MM.1S (cell line): ENCODE measurements around the gene BCKDK.

Experiments
- EZH2 ChIP-seq: fragments of 300-600 bp; sonication (generic); optimal IDR thresholded peaks from 2 replicates; pipeline ENCODE3; 2017; ENCODE audit warnings: low read depth, mild to moderate bottlenecking, antibody characterized with exemption, low read length, mixed read lengths
- TF ChIP-seq, protein P1 (sequence below): fragments of 300-600 bp; sonication (generic); IDR thresholded peaks from 2 replicates; pipeline ENCODE4 v1.5.1; 2016; ENCODE audit warnings: antibody characterized with exemption, low read length, mixed read lengths

DNA sequence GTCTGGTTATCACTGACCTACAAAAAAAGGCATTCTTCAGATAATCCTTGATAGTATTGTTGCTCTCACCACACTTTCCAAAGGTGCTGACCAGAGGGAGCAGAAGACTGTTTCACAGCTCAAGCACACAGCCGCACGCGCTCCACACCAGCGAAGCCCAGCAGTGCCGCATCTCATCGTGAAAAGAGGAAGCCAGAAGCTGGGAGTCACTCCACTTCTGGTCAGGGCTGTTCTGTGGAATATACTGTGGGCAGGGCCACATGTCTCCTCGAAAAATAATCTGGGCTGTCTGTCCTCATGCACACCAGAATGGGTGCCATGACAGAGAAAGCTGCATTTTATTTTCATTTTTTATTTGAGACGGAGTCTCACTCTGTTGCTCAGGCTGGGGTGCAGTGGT lies 49.0 kb downstream of the BCKDK start:
- TF ChIP-seq, protein P1, sequence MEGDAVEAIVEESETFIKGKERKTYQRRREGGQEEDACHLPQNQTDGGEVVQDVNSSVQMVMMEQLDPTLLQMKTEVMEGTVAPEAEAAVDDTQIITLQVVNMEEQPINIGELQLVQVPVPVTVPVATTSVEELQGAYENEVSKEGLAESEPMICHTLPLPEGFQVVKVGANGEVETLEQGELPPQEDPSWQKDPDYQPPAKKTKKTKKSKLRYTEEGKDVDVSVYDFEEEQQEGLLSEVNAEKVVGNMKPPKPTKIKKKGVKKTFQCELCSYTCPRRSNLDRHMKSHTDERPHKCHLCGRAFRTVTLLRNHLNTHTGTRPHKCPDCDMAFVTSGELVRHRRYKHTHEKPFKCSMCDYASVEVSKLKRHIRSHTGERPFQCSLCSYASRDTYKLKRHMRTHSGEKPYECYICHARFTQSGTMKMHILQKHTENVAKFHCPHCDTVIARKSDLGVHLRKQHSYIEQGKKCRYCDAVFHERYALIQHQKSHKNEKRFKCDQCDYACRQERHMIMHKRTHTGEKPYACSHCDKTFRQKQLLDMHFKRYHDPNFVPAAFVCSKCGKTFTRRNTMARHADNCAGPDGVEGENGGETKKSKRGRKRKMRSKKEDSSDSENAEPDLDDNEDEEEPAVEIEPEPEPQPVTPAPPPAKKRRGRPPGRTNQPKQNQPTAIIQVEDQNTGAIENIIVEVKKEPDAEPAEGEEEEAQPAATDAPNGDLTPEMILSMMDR, result no peak
- no peak for TF ChIP-seq EZH2
